NT2/D1 (cell line): Measurements from ENCODE around the gene CNTN5.

Experiments used
- SUZ12 ChIP-seq: IDR thresholded peaks from 2 replicates; pipeline ENCODE4 v1.6.1; 2011; ENCODE audit not compliant: insufficient read length, insufficient read depth; ENCODE audit errors: extremely low read depth
- YY1 ChIP-seq: IDR thresholded peaks from 2 replicates; pipeline ENCODE4 v1.6.1; 2011; ENCODE audit not compliant: insufficient read length, insufficient read depth
- ZNF274 ChIP-seq: IDR thresholded peaks from 2 replicates; pipeline ENCODE4 v1.6.1; 2011; ENCODE audit warnings: mild to moderate bottlenecking, low read depth, low read length

- TF ChIP-seq YY1, result no peak
- TF ChIP-seq ZNF274, result no peak
- TF ChIP-seq SUZ12, result no peak
Measured at GRCh38 chr11:100340466-100341319, 1319.9 kb downstream of the CNTN5 start.
